Pons (tissue), 1 donor: Measurements from ENCODE around the gene SPARCL1.

Experiments used
- DNase-seq: peaks from one replicate; pipeline ENCODE4 v3.0.0-alpha.2; 2016; ENCODE audit warnings: low spot score

Gene SPARCL1

GRCh38 chr4:87541956-87542709 lies 13.0 kb upstream of the SPARCL1 start:
- DNase-seq: no peak

- DNase-seq: no peak
Observed at GRCh38 chr4:87541521-87541920, 12.3 kb upstream of the SPARCL1 start.

GRCh38 chr4:87540146-87541058 lies 11.2 kb upstream of the SPARCL1 start:
- DNase-seq: no peak

GRCh38 chr4:87532907-87533306 lies 3.7 kb upstream of the SPARCL1 start:
- DNase-seq: no peak

- DNase-seq: no peak
Observed at GRCh38 chr4:87532109-87532508, 2.9 kb upstream of the SPARCL1 start.

GRCh38 chr4:87531621-87532020 lies 2.4 kb upstream of the SPARCL1 start:
- DNase-seq: no peak

- peak; percentile 67 for DNase-seq
Observed at GRCh38 chr4:87530868-87531267, 1.7 kb upstream of the SPARCL1 start.

GRCh38 chr4:87530229-87530628 lies 1.1 kb upstream of the SPARCL1 start:
- DNase-seq: no peak

- no peak for DNase-seq
Observed at GRCh38 chr4:87527431-87528220, 1.6 kb downstream of the SPARCL1 start.

GRCh38 chr4:87525636-87526295 lies 3.4 kb downstream of the SPARCL1 start:
- DNase-seq: no peak

- no peak for DNase-seq
Observed at GRCh38 chr4:87524456-87524855, 4.7 kb downstream of the SPARCL1 start.

- DNase-seq: no peak
Observed at GRCh38 chr4:87523307-87523706, 5.9 kb downstream of the SPARCL1 start.

GRCh38 chr4:87521757-87522374 lies 7.3 kb downstream of the SPARCL1 start:
- DNase-seq: no peak

GRCh38 chr4:87521319-87521718 lies 7.9 kb downstream of the SPARCL1 start:
- no peak for DNase-seq

- DNase-seq: no peak
Observed at GRCh38 chr4:87517621-87518020, 11.6 kb downstream of the SPARCL1 start.

GRCh38 chr4:87516683-87517082 lies 12.5 kb downstream of the SPARCL1 start:
- no peak for DNase-seq

GRCh38 chr4:87512400-87512799 lies 16.8 kb downstream of the SPARCL1 start:
- DNase-seq: no peak

- no peak for DNase-seq
Observed at GRCh38 chr4:87511500-87511899, 17.7 kb downstream of the SPARCL1 start.

GRCh38 chr4:87510747-87511146 lies 18.4 kb downstream of the SPARCL1 start:
- no peak for DNase-seq

- no peak for DNase-seq
Observed at GRCh38 chr4:87506974-87507701, 22.0 kb downstream of the SPARCL1 start.

GRCh38 chr4:87505862-87506261 lies 23.3 kb downstream of the SPARCL1 start:
- DNase-seq: no peak
